Measurements from ENCODE around the gene NOC2L.
"Not testable (repeated sequence)": the region's sequence is repeated elsewhere in the genome, so short reads cannot be mapped to it uniquely, and the experiment has no call there.

The NOC2L gene
- total RNA-seq, result 89.1 to 113 reads per million in 2 donors

DNA sequence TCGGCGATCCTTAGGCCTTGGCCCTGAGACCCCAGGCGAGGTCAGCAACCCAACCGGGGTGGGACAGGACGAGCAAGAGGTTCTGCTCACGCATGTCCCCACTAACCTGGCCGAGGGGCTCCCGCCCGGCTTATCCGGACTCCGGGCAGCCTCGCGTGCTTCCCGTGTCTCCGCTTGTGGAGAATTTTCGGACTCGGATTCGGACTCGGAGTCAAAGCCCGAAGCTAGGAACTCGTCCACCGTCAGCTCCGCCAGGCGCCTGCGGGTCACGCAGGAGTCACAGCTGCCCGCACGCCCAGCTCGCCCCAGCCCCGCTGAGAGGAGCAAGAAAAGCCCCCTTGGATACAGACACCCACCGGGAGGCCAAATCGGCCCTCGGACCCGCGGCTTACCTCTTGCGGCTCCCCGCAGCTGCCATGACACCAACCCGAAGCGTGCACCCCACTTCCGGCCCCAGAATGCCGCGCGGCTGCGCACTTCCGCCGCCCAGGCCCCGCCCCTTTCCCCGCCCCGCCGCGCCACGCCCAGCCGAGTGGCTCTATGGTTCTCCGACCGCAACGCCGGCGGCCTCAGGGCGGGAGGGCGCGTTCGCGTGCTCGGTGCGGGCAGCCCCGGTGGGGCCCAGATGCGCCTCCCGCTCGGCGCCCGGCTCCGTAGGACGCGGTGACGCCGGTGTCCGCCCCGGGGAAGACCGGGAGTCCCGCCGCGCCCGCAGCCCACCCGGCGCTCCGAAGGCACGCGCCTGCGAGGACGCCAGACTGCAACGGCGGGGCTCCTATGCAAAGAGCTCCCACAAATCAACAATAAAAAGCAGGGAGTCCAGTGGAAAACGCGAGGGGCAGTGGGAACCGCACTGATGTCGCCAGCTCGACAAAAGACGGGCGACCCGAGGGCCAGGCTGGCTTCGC, at the start of gene NOC2L:
Gene NOC2L, minus strand, starts transcription at position 434 of the 908 bp plus-strand sequence. Its CDS starts 16 bp downstream, at position 418.
- peak; percentile 92 for DNase-seq

DNA sequence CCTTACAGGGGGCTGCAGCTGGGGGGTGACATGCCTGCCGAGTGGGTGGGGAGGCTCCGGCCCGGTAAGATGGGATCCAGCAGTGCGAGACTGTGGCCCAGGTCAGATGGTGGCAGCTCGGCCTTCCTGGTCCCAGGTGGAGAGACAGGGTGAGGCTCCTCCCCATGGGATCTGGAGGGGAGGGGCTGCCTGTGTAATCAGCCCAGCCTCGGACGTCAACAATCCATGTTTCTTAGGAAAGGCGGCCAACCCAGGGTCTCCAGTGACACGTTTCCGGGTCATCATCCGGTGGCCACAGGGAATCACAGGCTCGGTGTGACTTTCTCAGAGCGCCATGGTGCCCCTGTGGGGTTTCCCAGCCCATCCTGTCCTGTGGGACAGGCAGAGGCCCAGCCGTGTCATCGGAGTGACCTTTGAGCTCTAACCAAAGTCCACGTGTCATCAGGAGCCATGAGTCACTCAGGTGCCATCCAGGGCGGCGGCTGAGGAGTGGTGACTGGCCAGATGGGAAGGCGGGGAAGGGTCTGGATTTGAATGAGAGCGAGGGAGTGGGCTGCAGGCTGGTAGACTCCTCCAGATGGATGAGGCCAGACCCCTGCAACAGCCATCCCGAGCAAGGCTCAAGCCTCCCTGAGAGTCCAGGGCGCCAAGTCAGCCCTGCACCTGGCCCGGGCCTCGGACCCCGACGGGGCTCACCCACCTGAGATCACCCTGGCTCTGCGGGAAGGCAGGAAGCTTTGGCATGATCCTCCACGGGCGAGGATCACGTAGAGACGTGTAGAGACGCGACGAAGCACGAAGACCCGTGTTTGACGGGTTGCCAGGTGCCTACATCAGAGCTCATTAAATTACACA, 47.5 kb upstream of the NOC2L start:
- DNase-seq, result no peak

DNA sequence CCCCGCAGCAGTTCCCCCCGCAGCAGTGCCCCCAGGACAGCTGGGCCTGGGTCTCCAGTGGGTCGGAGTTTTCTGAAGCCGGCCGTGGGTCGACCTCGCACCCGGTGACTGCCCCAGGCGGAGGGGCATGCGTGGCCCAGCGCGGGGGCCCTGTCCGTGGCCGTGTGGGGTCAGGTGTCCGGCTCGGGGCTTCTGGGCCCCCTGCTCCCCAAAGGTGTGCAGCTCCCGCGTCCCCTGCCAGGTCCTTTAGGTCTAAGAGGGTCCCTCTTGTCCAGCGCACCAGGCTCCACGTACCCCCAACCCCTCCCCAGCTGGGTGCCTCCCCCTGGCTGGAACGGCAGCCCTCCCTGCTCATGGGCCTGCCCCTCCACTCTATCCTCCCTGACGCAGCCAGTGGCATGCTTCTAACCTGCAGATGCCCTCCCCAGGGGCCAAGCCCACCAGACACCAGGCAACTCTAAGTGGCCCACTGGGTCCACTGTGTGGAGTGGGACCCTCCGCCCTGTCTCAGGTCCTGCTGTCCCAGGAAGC, 46.8 kb upstream of the NOC2L start:
- DNase-seq, result no peak

DNA sequence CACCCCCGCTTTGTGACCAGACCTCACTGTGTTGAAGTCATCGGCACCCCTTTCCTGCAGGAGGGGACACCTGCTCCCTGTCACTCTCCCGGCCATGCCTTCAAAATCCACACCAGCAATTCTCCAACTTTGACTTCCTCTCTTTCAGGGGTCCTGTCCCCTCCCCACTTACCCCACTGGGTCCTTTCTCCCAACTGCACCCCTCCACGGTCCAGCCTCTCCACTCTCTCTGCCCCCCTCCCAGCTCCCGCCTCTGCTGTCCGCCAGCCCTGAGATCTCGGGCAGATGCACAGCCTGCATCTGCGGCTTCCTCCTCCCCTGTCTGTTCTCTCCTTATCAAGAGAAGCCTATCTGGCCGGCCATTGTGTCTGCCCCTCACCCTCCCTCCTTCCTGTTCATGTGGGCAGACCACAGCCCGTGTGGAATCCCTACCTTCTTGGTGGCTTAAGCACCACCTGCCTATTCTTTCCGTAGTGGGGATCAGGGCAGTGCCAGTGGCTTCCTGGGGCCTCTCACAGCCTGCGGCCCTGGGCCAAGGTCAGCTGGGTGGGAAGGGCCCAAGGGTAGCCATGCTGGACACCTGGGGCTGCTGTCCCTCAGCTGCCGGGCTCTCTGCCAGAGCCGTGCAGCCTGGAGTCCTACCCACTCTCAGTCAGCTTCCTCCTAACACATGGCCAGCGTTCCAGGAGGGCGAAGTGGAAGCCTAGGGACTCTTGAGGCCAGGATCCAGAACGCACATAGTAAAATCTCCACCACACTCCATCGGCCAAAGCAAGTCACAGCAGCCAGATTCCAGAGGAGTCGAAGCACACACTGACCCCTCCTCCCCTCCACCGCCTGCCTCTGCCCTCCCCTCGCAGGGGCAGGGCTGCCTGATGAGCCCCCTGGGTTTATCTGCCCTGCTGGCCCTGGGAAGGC, 46.0 kb upstream of the NOC2L start:
- no peak for DNase-seq

DNA sequence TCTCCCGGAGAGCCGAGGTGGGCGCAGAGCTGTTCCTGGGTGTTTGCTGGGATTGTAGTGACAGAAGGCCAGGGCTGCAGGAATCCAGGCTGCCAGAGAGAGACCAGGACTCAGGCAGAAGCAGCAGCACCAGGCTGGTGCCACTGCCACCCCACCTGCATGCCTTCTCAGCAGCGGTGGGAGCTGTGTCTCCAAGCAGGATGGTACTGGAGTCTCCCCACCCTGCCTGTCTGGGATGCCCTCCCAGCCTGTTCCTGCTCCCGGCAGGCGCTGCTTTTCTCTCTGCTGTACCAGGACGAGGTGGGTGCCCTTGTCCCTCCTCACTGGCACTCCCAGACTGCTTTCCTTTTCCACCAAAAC, 45.3 kb upstream of the NOC2L start:
- DNase-seq, result no peak

DNA sequence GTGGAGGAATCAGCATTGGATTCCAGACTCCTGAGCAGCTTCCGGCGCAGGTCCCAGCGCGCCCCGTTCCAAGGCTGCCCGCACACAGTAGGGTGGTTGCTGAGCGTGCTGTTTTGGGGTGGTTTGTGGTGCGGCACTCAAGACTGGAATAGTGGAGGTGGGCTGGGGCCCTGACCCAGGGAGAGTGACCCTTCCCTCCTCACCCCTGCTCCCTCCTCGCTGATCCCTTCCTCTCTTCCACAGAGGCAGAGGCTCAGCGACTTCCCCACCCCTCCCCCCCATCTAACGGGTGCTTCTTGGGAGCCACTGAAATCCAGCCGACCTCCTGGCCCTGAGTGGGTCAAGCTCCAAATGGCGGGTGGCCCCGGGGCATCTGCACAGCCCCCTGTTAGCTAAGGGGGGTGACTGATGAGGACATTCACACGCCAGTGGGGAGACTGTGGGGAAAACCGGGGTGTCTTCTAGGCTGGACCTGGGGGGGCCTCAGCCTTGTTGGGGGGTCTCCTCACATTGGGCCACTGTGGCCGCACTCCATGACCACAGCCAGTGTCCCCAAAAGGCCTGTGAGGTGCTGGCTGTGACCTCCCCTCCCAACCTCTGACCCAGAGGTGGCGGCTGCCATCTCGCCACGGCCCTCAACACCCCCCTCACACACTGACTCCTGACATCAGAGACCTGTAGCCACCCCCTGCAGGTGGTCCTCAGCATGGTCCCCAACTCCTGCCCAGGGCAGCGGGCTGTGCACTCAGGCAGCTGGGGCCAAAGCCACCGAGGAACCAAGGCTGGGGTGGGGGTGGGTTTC, 44.8 kb upstream of the NOC2L start:
- DNase-seq, result no peak

DNA sequence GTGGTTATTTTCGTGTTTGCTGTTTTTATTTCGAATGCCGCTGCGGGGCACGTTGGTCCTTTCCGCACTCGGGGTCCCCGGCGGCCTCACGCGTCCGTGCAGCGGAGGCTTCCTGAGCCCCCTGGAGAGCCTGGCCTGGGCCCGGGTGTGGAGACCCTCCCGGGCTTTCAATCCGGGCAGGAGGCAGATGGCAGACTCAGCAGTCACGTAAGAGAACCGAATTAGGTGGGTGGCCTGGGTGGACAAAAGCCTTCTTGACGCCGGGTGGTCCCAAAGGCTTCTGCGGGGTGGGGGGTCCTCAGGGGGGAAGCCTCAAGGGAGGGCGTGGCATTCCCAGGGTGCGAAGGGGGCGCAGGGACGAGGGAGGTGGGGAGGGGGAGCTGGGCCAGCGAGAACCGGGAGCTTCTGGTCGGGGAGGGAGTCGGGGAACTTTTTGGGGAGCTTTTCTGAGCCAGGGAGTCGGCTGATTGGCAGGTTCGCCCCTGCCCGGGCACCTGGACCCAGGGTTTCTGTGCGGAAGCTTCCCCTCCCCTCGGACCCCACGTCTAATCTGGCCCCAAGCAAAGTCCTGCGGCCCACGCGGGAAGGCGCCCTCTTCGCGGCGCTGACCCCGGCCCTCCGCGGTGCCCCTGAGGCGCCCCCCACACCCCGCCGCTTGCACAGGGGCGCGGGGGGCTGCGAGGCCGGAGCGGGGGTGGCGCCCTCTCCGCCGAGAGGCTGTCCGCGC, 42.2 kb upstream of the NOC2L start:
- no peak for DNase-seq

DNA sequence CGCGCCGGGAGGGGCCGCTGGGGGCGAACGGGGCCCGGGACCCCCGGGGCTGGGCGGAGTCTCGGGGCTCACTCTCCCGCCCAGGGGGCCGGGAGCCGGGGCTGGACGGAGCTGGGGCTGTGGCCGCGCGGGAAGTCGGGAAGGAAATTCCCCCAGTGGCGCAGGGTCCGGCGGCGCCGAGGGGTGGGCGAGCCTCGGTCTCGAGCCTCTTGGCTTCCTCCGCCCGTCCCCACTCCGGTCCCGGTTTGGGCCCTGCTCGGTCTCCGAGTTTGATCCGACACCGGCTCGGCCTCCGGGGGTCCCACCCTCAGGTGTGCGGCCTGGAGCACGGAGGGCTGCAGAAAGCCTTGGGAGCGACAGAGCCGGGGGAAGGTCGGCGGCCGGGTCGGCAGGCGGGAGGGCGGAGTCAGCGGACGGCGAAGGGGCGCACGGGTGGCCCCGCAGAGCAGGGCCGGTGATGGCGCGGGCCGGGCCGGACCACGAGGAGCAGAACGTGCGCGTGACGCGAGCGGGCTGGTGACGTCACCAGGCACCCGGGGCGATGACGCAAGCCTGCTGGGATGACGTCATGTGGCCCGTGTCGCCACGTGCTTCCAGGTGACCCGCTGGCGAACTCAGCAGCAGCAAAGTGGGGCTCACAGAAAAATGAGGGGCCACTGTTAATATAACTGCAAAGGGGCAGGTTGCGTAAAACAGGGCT, 41.5 kb upstream of the NOC2L start:
- DNase-seq, result peak; percentile 65

DNA sequence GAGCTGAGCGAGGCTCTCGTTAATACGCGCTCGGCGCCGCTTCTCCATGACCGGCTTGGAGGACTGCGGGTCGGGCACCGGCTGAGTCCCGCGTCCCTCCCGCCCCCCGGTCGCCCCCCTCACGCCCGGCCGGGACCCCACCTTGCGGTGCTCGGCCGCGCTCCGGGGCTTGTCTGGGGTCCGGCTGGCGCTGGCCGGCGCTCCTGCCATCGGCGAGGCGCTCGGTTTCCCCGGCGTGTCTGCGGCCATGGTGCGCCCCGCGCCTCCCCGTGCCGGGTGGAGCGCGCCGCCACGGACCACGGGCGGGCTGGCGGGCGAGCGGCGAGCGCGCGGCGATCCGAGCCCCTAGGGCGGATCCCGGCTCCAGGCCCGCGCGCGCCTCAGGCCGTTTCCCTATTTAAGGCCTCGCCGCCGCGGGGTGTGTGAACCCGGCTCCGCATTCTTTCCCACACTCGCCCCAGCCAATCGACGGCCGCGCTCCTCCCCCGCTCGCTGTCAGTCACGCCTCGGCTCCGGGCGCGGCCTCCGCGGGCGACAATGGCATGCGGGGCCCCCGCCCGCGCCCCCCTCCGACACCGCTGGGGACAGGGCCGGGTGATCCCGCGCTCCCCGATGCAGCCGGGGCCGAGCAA, 40.8 kb upstream of the NOC2L start, which contains the start of gene HES4:
Gene HES4, minus strand, starts transcription at position 373 of the 632 bp plus-strand sequence. Its CDS starts 124 bp downstream, at position 249.
- DNase-seq, result peak; percentile 51

DNA sequence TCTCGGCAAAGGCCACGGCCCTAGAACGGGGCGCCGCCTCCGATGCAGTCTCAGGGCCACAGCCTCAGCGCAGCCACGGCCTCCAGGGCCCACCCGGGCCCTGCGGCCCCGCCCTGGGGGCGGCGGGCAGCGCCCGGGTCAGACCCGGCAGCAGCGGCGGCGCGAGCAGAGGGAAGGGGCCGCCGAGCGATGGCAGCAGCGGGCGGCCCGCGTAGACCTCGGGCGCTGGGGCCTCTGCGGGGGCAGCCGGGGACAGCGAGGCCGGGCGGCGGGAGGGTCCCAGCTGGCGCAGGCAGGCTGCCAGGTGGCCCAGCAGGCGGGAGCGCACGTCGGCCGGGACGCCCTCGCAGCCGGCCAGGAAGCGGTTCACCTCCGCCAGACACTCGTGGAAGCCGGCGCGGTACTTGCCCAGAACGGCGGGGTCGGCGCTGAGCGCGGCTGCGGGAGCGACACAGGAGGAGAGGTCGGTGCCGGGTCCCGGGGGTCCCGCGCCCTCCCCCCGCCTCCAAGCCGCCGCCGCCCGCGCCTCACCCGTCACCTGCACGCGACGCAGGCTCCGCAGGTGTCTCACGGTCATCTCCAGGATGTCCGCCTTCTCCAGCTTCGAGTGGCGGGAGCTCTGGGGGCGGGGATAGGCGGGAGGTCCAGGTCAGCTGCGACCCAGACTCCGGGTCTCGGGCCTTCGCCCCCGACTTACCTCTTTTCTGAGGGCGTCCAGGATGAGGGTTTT, 40.1 kb upstream of the NOC2L start:
- no peak for DNase-seq

DNA sequence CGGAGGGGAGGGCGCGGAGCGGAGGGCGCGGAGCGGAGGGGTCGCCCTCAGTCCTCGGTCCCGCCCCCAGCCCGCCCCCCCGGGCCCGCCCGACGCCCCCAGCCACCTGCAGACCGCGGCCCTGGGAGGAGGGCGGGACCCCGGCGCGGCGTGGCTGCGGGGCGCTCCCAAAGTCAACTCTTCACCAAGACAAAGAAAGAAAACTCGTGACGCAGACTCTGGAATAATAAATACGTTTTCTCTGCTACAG, 39.6 kb upstream of the NOC2L start:
- no peak for DNase-seq

DNA sequence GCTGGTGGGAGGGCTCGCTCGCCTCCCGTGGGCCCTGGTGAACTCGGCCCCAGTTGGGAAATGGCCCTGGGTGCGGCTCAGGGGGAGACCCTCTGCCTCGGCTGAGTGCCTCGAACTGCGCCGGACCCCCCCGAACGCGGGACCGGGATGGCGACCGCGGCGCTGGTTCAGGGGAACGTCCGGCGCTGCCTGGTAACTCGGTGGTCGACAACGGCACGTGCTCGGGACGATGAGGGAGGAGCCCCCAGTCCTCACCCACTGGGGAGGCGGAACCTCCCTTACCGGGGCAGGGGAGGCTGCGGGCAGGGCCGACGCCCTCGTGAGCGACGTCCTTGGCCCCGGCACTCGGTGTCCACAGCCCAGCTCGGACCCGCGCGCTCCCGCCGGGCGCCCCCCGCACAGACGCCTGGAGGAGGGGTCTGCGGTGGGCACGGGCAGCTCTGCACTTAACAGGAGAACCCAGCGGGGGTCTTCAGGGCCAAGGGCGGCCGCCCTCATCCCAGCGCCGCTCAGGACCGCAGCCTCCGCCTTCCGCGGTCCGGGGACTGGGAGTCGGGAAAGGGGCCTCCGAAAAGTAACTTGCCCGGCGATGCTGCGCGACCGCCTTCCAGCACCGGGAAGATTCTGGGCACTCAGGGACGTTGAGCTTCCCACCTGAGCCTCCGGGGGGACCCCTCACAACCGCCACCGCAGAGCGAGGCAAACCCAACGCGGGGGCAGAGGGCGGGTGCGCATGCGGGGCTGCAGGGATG, 39.1 kb upstream of the NOC2L start:
- DNase-seq, result no peak

DNA sequence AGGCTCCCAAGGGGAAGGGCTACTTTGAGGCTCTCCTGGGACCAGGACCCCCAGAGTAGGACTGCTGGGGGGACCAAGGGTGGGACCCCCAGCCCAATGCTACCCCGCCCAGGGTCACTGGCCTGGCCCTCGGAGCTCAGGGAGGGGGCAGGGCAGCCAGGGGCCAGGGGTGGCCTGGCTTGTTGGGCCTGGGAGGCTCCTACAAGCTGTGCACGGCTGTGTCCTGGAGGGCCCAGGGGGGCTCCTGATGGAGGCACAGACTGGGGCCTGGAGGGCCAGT, 38.6 kb upstream of the NOC2L start:
- DNase-seq, result no peak

DNA sequence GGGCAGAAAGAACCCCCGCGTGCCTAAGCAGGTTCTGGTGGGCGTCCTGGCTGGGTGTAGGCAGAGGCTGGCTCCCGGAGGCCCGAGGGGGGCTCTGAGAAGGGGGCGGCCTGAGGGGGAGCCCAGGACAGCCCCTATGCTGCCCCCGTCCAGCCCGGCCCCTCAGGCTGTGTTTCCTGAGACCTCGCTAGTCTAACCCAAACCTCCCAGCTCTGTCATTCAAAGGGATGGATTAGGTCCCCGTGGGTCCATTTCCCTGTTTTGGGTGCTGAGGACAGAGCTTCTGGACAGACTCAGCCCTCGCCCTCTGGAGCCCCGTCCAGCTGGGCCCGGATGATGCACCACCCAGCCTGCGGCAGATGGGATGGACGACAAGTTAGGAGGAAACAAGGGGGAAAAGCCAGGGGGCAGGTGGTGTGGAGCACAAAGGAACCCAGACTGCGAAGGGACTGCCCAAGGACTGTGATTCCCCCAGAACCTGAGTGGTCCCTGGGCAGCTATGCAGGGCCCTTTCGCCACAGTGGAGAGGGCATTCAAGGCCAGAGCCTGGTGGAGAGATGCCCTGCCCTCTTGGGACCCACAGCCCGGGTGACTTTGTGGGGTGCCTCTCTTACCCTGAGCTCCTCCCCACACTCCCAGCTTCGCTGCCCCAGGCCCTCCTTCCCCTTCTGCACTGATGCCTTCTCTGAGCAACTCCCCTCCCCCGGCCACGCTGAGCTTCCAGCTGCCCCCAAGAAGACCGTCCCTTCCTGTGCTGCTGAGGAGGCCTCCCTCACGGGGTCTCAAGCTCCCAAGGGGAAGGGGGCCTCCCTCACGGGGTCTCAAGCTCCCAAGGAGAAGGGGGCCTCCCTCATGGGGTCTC, 38.0 kb upstream of the NOC2L start:
- DNase-seq, result no peak

DNA sequence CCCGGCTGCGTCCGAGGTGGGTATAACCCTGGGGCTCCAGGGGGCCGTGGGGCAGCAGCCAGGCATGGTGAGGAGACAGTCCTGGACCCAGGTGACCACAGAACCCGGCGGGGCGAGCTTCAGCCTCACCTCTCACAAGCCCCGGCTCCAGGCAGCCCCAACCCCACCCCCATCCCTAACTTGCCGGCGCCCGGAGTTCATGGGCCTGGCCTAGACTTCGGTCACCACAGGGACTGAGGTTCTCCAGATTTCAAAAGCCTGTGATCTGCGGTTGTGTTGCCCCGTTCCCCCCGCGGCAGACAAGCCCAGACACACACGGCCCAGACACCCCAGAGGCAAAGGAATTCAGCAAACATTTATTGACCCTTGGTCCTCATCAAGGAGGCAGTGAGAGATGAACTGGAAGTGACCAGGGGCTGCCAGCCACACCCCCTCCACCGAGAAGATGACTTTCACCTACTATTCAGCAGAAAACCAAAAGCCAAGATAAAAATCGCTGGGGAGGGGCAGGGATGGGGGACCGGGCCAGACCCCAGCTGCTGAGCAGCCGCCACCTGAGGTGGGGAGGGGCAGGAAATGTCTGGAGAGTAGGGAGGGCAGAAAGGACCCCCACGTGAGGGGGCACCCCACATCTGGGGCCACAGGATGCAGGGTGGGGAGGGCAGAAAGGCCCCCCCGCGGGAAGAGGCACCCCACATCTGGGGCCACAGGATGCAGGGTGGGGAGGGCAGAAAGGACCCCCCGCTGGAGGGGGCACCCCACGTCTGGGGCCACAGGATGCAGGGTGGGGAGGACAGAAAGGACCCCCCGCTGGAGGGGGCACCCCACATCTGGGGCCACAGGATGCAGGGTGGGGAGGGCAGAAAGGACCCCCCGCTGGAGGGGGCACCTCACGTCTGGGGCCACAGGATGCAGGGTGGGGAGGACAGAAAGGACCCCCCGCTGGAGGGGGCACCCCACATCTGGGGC, 36.9 kb upstream of the NOC2L start:
- no peak for DNase-seq

DNA sequence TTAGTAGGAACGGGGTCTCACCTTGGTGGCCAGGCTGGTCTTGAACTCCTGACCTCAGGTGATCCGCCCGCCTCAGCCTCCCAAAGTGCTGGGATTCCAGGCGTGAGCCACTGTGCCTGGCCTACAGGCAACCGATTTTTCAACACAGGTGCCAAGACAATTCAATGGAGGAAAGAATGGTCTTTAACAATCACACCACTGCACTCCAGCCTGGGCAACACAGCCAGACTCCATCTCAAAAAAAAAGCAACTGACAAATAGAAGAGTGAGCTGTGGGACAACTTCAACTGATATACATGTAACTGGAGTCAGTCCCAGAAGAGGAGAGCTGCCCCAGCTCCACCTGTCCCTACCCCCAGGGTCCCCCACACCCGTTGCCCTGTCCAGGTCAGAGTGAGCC, 35.5 kb upstream of the NOC2L start:
- DNase-seq, result not testable (repeated sequence)

Measured in activated gamma-delta T cell (primary cell).